Activated CD8-positive, alpha-beta memory T cell treated with anti-CD3 and anti-CD28 coated beads, Interleukin-2, amount 10 ng/mL, durations not matched to agents 7 days and 5 days (primary cell): ENCODE measurements around the gene CATSPER1. TPM values are rescaled to one million over a fixed set of nuclear protein-coding genes. Genes with fewer than 3 reads are reported as not detected.
A peak's percentile ranks its signal among the peaks of the same experiment; 100 is the strongest.

Experiments
- ATAC-seq: fragments of 150-1000 bp; cut with Tn5 transposase; one replicate; pipeline ENCODE4 v1.10.0; 2021; ENCODE audit warnings: moderate library complexity
- CTCF ChIA-PET: fragments of 350-600 bp; sonication (Branson Sonifier 250); formaldehyde crosslinking; loops from one replicate; lab custom pipeline; 2021; ENCODE audit warnings: antibody characterized with exemption; lab: Charles Lee
- DNase-seq: peaks from one replicate; pipeline ENCODE4 v3.0.0-alpha.2; 2020
- H3K27ac Mint-ChIP-seq: one replicate; pipeline ENCODE4 v1.8.0; 2021; ENCODE audit warnings: mild to moderate bottlenecking, mixed read lengths
- H3K27me3 Mint-ChIP-seq: one replicate; pipeline ENCODE4 v1.8.0; 2021; ENCODE audit warnings: mixed read lengths
- H3K36me3 Mint-ChIP-seq: one replicate; pipeline ENCODE4 v1.8.0; 2021; ENCODE audit warnings: mild to moderate bottlenecking, mixed read lengths
- H3K4me1 Mint-ChIP-seq: one replicate; pipeline ENCODE4 v1.8.0; 2021; ENCODE audit warnings: mixed read lengths
- H3K4me3 Mint-ChIP-seq: one replicate; pipeline ENCODE4 v1.8.0; 2021; ENCODE audit warnings: mild to moderate bottlenecking, moderate library complexity, mixed read lengths
- H3K9me3 Mint-ChIP-seq: one replicate; pipeline ENCODE4 v1.8.0; 2022; ENCODE audit warnings: low read depth, mixed read lengths
- total RNA-seq, 2 experiments: library from RNA; stranded (reverse); gene quantifications; one replicate each; pipeline ENCODE4 v1.2.3, GENCODE V29; 2021

Gene CATSPER1
- total RNA-seq, 2 experiments from 2014 or later, result 0.54 TPM; not detected in 1

- Mint-ChIP-seq H3K4me1 (peaks cover 39% of the 10 kb centered on the region), H3K27ac (no peak within 1 kb of the TSS), H3K4me3 (no peak within 1 kb of the TSS), H3K9me3 (no peaks in the 10 kb centered on the region), H3K36me3 (peaks cover 11% of the 10 kb centered on the region), H3K27me3 (no peaks in the 10 kb centered on the region)
- CTCF ChIA-PET, result interaction anchor here (2.5 to 4.9 kb wide), 2 partner anchors 27 to 40 kb away, joined by 6 to 51 read pairs; no protein-coding TSS in a partner anchor
- DNase-seq (no peak), ATAC-seq (no peak)
Measured at GRCh38 chr11:66048547-66049323, 22.5 kb upstream of the CATSPER1 start, which contains the start of gene GAL3ST3. GAL3ST3 (minus strand) TSS chr11:66049161; CDS start chr11:66045415, 3,746 bp downstream.

DNA sequence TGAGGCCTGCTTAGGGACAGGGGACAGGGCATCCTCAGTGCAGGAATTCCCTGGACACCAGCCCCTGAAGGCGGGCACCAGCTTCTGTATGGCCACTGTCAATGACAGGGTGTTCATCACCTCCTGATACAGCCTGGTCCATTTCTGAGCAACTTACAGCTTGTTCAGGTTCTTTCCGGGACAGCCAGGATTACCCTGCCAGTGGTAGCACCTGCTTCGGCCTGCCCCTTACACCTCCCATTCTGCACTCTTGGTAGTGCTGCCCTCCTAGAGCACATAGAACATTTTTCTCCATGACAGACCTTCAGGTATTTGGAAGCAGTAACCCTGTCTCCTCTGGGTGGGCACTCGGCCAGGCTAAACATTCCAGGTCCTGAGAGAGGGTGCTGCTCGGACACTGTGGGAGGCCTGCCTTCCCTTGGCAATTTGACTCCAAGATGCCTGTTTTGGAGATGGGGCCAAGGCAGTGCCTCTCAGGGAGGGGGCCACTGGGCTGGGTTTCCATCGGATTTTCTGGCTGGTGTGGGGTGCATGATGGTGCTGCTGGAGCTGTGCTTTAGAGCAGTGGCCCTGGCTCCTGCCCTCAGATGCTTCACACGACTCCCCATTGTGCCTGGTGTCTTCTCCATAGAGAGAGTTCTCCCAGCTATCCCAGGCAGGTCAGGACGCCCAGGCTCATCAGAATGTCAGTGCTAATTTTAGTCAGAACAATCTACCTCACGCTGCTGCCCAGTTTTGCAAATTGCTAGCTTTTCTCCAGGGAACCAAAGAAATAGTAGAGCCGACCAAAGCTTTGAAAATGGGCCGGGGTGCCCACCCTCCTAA is 21.5 kb upstream of the CATSPER1 start:
- Mint-ChIP-seq H3K4me1 (peaks cover 32% of the 10 kb centered on the region), H3K9me3 (no peaks in the 10 kb centered on the region), H3K36me3 (peaks cover 5% of the 10 kb centered on the region), H3K4me3 (no peak overlapping the region), H3K27me3 (no peaks in the 10 kb centered on the region), H3K27ac (no peak overlapping the region)
- CTCF ChIA-PET, result interaction anchor here (2.5 to 4.9 kb wide), 2 partner anchors 26 to 39 kb away, joined by 6 to 51 read pairs; no protein-coding TSS in a partner anchor
- ATAC-seq (no peak), DNase-seq (no peak)

- CTCF ChIA-PET, result interaction anchor here (1.4 to 4.9 kb wide), 4 partner anchors 12 to 38 kb away, joined by 5 to 51 read pairs (median 18); partner anchors contain the start of gene PACS1
- no peaks in the 10 kb centered on the region for H3K36me3 Mint-ChIP-seq
- no peak overlapping the region for H3K4me3 Mint-ChIP-seq
- DNase-seq, result no peak
- no peaks in the 10 kb centered on the region for H3K27me3 Mint-ChIP-seq
- peaks cover 28% of the 10 kb centered on the region for H3K4me1 Mint-ChIP-seq
- no peaks in the 10 kb centered on the region for H3K9me3 Mint-ChIP-seq
- no peak for ATAC-seq
- no peak overlapping the region for H3K27ac Mint-ChIP-seq
Measured at GRCh38 chr11:66046901-66047300, 20.6 kb upstream of the CATSPER1 start.

GRCh38 chr11:66045177-66045639 is 18.9 kb upstream of the CATSPER1 start:
- Mint-ChIP-seq H3K36me3 (no peaks in the 10 kb centered on the region), H3K9me3 (no peaks in the 10 kb centered on the region), H3K27ac (no peak overlapping the region), H3K4me3 (no peak overlapping the region), H3K4me1 (peaks cover 17% of the 10 kb centered on the region), H3K27me3 (peaks cover 2% of the 10 kb centered on the region)
- ATAC-seq (peak; percentile 96), DNase-seq (peak; percentile 86)
- CTCF ChIA-PET, result interaction anchor here (0.6 to 4.9 kb wide), 39 partner anchors 9 to 505 kb away, joined by 3 to 51 read pairs (median 4); partner anchors contain the start of genes AP5B1, BANF1, CST6 and FIBP

- Mint-ChIP-seq H3K9me3 (no peaks in the 10 kb centered on the region), H3K27me3 (peaks cover 6% of the 10 kb centered on the region), H3K36me3 (no peaks in the 10 kb centered on the region), H3K4me1 (peaks cover 15% of the 10 kb centered on the region), H3K4me3 (no peak overlapping the region), H3K27ac (no peak overlapping the region)
- CTCF ChIA-PET, result interaction anchor here (0.6 to 4.9 kb wide), 39 partner anchors 9 to 505 kb away, joined by 3 to 51 read pairs (median 4); partner anchors contain the start of genes AP5B1, BANF1, CST6 and FIBP
- DNase-seq, result no peak
- peak; percentile 45 for ATAC-seq
Measured at GRCh38 chr11:66044757-66045156, 18.5 kb upstream of the CATSPER1 start.

DNA sequence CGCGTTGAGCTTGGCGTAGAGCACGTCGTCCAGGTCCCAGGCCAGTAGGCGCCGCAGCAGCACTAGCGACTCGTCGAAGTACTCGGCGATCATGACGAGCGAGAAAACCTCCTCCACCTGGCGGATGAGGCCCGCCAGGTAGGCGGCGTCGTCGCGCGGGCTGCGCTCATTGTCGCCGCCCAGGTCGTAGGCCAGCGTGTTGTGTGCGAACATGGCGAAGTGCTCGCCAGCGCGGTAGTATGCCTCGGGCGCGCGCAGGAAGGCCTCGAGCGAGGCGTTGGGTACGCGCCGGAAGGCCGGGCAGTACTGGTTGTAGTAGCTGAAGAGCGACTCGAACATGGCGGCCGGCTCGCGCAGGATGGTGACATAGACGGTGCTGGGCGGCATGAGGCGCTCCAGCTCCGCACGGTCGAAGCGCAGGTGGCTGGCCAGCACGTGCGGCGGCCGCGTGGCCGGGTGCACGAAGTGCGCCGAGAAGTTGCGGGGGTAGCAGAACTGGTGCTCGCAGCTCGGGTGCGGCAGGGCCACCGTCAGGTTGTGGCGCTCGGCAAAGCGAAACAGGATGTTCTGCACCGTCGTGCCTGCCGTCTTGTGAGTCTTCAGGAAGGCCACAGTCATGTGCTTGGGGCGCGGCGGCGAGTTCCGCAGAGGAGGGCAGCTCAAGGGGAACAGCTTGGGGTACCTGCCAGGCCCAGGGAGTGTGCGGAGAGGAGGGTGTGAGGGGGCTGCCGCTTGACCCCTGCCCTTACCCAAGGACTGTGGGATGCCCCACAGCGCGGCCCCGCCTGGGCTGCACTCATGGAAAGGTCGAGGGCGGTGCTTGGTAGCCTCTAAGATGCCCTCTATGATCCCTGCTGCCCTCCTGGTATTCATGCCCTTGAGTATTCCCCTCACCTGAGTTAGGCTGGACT is 17.0 kb upstream of the CATSPER1 start:
- Mint-ChIP-seq H3K27me3 (peaks cover 11% of the 10 kb centered on the region), H3K36me3 (no peaks in the 10 kb centered on the region), H3K27ac (no peak overlapping the region), H3K9me3 (no peaks in the 10 kb centered on the region), H3K4me3 (no peak overlapping the region), H3K4me1 (peaks cover 12% of the 10 kb centered on the region)
- CTCF ChIA-PET, result interaction anchor here (1.1 to 3.5 kb wide), 8 partner anchors 11 to 246 kb away, joined by 3 to 35 read pairs (median 6); partner anchors contain the start of genes FIBP, PACS1, SF3B2 and YIF1A
- ATAC-seq (no peak), DNase-seq (no peak)

DNA sequence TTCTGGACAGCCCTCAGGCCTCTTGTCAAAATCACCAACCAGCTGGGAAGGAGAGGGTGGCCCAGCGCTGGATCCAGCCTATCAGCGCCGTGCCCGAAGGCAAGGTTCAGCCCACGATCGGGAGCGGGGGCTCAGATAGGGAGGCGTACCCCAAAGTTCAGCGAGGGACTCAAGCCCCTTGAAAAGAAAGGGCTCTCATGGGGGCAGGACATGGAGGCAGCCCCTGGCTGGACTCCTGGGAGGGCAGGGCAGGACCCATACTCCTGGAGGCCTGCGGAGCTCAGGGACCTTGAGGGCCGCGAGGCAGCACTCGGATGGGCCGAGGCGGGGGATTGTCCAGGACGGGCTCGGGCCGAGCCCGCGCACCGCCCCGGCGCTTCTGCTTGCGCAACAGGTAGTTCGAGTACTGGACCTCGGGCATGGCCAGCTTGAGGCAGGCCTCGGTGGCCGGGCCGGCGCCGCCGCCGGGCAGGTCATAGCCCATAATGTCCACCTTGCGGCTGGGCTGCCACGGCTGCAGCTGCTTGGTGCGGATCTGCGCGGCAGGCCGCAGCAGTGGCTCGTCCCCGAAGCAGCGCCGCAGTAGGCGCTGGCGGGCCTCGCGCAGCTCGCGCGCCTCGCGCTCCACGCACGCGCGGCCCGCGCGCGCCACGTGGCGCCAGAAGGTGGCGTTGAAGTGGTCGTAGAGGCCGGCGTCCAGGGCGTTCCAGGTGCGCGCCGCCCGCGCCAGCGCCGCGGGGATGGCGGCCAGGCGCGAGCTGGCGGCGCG is 16.1 kb upstream of the CATSPER1 start:
- CTCF ChIA-PET, result interaction anchor here (1.5 kb wide), 1 partner anchor 154 kb away, joined by 4 read pairs; the partner anchor contains the start of gene FIBP
- no peaks in the 10 kb centered on the region for H3K36me3 Mint-ChIP-seq
- ATAC-seq, result no peak
- H3K27ac Mint-ChIP-seq, result no peak overlapping the region
- H3K9me3 Mint-ChIP-seq, result no peaks in the 10 kb centered on the region
- H3K4me3 Mint-ChIP-seq, result no peak overlapping the region
- no peak for DNase-seq
- peaks cover 11% of the 10 kb centered on the region for H3K27me3 Mint-ChIP-seq
- H3K4me1 Mint-ChIP-seq, result peaks cover 12% of the 10 kb centered on the region

- H3K9me3 Mint-ChIP-seq, result no peaks in the 10 kb centered on the region
- ATAC-seq (no peak), DNase-seq (no peak)
- CTCF ChIA-PET, result interaction anchor here (2.2 kb wide), 1 partner anchor 17 kb away, joined by 12 read pairs; no protein-coding TSS in a partner anchor
- peaks cover 19% of the 10 kb centered on the region for H3K27me3 Mint-ChIP-seq
- peaks cover 3% of the 10 kb centered on the region for H3K4me1 Mint-ChIP-seq
- H3K36me3 Mint-ChIP-seq, result no peaks in the 10 kb centered on the region
- no peak overlapping the region for H3K4me3 Mint-ChIP-seq
- H3K27ac Mint-ChIP-seq, result no peak overlapping the region
Measured at GRCh38 chr11:66039765-66040164, 13.5 kb upstream of the CATSPER1 start.

- H3K36me3 Mint-ChIP-seq, result no peaks in the 10 kb centered on the region
- no peaks in the 10 kb centered on the region for H3K9me3 Mint-ChIP-seq
- peaks cover 22% of the 10 kb centered on the region for H3K27me3 Mint-ChIP-seq
- no peak for ATAC-seq
- no peak overlapping the region for H3K27ac Mint-ChIP-seq
- CTCF ChIA-PET, result interaction anchor here (0.7 to 2.6 kb wide), 3 partner anchors 8 to 524 kb away, joined by 3 to 15 read pairs (median 12); no protein-coding TSS in a partner anchor
- no peaks in the 10 kb centered on the region for H3K4me1 Mint-ChIP-seq
- no peak for DNase-seq
- H3K4me3 Mint-ChIP-seq, result no peak overlapping the region
Measured at GRCh38 chr11:66037327-66037726, 11.0 kb upstream of the CATSPER1 start.

DNA sequence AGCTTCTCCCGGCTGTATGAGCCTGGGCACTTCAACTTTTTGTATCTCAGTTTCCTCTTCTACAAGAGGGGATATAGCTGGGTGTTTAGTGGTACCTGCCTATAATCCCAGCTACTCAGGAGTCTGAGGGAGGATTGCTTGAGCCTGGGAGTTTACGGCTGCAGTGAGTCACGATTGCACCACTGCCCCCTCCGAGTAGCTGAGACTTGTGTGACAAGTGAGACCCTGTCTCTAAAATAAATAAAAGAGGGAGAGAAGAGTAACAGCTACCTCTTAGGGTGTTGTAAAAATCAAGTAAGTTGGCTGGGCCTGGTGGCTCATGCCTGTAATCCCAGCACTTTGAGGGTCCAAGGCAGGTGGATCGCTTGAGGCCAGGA is 10.0 kb upstream of the CATSPER1 start:
- no peak overlapping the region for H3K27ac Mint-ChIP-seq
- ATAC-seq, result no peak
- H3K36me3 Mint-ChIP-seq, result no peaks in the 10 kb centered on the region
- CTCF ChIA-PET, result interaction anchor here (1.6 to 2.6 kb wide), 3 partner anchors 9 to 15 kb away, joined by 3 to 15 read pairs (median 8); no protein-coding TSS in a partner anchor
- H3K9me3 Mint-ChIP-seq, result no peaks in the 10 kb centered on the region
- H3K4me1 Mint-ChIP-seq, result no peaks in the 10 kb centered on the region
- DNase-seq, result no peak
- H3K27me3 Mint-ChIP-seq, result peaks cover 22% of the 10 kb centered on the region
- H3K4me3 Mint-ChIP-seq, result no peak overlapping the region

DNA sequence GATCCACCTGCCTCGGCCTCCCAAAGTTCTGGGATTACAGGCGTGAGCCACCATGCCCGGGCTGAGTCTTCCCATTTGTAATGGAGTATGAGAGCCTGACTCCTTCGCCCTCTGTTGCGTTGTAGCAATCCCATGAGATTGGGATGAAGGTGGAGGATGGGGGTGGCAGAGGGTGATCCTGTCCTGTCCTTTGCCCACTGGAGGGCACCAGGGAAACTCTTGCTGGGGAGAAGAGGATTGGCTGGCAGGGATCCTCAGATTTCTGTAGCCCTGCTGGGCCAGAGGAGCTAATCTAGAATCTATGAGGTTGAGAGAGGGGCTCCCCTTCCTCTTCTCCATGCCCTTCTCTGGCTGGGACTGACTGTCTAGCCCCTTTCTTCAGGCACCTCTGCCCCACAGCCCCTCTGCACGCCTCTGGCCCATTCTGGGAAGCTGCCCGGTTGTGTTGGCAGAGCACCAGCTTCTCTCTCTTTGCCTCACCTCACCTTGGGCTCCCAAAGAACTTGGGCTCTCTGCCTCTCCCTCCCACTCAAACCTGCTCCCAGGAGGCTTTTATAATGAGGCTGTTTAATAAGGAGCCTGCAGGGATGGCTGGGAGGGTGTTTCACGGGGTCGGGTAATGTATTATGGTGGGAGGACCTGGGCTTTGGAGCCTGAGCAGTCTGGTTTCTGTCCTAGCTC is 9.5 kb upstream of the CATSPER1 start:
- peaks cover 22% of the 10 kb centered on the region for H3K27me3 Mint-ChIP-seq
- no peak overlapping the region for H3K4me3 Mint-ChIP-seq
- no peak overlapping the region for H3K27ac Mint-ChIP-seq
- no peaks in the 10 kb centered on the region for H3K36me3 Mint-ChIP-seq
- CTCF ChIA-PET, result interaction anchor here (1.6 to 2.6 kb wide), 3 partner anchors 9 to 16 kb away, joined by 3 to 15 read pairs (median 8); no protein-coding TSS in a partner anchor
- ATAC-seq (no peak), DNase-seq (no peak)
- H3K9me3 Mint-ChIP-seq, result no peaks in the 10 kb centered on the region
- no peaks in the 10 kb centered on the region for H3K4me1 Mint-ChIP-seq
